HG03139 (cell line): Measurements from ENCODE around the gene BCL2L12.
"Not testable (repeated sequence)": the region's sequence is repeated elsewhere in the genome, so short reads cannot be mapped to it uniquely, and the experiment has no call there.

Source experiments
- ATAC-seq: cut with Tn5 transposase; IDR thresholded peaks from one replicate; pipeline ENCODE4 v1.9.1; 2021; ENCODE audit not compliant: unreplicated experiment

BCL2L12 gene

DNA sequence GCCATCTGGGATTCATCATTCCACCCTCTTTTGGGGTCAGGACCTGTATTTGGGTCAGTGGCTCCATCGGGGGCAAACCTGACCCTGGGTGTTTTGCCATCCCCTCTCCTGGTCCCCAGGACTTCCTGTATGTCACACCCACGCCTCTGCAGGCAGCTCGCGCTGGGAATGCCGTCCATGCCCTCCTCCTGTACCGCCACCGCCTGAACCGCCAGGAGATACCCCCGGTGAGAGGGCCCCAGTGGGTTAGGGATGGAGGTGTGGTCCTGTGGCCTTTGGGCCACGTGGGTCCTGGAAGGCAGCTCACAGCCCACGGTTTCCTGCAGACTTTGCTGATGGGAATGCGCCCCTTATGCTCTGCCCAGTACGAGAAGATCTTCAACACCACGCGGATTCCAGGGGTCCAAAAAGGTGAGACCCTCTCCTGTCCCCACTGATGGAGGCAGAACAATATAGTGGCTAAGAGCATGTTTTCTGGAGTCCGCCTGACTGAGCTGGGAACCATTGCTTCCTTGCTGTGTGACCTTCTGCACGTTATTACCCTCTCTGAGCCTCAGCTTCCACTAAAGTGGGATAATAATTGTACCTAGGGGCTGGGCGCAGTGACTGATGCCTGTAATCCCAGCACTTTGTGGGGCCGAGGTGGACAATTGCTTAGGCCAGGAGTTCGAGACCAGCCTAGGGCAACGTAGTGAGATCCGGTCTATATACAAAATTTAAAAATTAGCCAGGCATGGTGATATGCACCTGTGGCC, 39.3 kb downstream of the BCL2L12 start:
- ATAC-seq = no peak

DNA sequence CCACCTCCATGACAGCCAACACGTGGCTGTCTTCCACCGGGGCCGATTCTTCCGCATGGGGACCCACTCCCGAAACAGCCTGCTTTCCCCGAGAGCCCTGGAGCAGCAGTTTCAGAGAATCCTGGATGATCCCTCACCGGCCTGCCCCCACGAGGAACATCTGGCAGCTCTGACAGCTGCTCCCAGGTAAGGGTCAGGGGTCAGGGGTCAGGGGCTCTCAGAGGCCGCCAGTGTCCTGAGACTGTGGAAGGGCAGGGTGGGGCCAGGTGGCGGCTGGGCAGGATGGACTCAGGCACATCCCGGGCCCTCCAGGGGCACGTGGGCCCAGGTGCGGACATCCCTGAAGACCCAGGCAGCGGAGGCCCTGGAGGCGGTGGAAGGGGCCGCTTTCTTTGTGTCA, 40.2 kb downstream of the BCL2L12 start:
- no peak for ATAC-seq

DNA sequence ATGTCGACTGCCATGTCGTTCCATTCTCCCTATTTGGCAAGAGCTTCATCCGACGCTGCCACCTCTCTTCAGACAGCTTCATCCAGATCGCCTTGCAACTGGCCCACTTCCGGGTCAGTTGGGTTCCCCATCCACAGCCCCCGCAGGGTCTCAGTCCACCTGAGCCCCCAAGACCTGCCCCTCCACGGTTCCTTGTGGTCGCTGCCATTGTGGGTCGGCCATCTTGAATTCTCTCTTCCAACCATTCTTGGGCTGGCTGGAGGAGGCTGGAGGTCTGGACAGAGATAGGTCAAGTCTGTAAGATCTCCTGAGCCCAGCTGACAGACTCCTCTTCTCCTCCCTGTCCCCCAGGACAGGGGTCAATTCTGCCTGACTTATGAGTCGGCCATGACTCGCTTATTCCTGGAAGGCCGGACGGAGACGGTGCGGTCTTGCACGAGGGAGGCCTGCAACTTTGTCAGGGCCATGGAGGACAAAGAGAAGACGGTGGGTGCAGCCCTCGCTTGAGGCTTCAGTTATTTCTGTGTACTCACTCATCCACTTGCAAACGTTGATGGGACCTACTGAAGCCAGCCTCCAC, 44.7 kb downstream of the BCL2L12 start:
- no peak for ATAC-seq

DNA sequence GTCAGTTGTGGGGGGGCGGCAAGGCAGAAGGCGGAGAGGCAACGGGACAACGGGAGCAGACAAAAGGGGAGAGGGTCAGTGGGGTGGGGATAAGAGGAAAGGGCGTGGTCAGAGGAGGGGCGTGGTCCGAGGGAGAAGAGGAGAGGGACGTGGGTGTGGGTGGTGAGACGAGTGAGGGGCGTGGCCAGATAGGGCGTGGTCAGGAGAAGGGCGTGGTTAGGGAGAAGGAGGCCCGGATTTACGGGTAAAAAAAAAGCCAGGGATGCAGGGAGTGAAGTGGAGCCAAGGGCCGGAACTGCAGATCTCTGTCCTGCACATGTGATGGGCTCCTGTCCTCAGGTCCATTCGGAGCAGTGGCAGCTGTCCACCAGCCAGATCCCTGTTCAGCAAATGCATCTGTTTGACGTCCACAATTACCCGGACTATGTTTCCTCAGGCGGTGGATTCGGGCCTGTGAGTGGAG, 46.7 kb downstream of the BCL2L12 start:
- ATAC-seq = no peak

DNA sequence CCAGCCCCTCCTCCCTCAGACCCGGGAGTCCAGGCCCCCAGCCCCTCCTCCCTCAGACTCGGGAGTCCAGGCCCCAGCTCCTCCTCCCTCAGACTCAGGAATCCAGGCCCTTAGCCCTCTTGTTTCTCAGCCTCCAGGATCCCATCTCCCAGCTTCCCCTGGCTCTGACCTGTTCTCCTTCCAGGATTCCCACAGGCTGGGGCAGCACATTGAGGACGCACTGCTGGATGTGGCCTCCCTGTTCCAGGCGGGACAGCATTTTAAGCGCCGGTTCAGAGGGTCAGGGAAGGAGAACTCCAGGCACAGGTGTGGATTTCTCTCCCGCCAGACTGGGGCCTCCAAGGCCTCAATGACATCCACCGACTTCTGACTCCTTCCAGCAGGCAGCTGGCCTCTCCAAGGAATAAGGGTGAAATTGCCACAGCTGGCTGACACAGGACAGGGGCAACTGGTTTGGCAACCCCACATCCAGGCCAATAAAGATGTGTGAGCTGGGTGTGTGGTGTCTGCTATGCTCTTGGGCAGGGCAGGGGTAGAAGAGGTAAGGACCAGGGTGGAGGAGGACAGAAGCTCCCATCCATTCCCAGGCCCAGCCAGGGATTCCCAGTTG, 47.6 kb downstream of the BCL2L12 start:
- ATAC-seq = no peak

DNA sequence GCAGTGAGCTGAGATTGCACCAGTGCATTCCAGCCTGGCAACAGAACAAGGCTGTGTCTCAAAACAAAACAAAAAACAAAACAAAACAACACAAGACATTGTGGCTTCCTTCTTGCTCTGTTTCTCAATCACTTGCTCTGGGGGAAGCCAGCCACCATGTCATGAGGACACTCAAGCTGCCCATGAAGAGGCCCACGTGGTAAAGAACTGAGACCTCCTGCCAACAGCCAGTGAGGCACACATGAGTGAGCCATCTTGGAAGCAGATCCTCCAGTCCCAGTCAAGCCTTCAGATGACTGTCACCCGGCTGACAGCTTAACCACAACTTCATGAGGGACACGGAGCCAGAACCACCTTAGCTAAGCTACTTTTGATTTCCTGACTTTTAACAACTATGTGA, 50.4 kb downstream of the BCL2L12 start:
- no peak for ATAC-seq

DNA sequence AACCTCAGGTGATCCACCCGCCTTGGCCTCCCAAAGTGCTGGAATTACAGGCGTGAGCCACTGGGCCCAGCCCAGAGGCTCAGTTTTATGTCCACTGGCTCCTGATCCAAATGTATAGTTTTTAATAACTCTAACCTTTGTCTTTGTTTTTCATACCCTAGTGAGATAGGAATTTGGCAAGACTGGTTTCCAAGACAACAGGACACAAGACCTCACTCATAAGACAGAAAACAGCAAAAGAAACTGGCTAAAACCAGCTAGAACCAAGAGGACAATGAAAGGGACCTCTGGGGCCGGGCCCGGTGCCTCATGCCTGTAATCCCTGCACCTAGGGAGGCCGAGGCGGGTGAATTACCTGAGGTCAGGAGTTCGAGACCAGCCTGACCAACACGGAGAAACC, 52.8 kb downstream of the BCL2L12 start:
- ATAC-seq = no peak

DNA sequence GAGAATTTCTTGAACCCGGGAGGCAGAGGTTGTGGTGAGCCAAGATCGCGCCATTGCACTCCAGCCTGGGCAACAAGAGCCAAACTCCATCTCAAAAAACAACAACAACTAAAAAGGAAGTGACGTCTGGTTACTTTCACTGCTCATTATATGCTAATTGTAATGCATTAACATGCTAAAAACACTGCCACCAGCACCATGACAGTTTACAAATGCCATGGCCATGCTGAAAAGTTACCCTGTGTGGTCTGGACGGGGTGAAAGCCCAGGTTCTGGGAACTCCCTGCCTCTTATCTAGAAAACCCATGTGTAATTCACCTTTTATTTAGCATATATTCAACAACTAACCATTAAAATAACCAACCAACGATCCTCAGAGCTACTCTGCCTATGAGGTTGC, 53.3 kb downstream of the BCL2L12 start:
- ATAC-seq = no peak

DNA sequence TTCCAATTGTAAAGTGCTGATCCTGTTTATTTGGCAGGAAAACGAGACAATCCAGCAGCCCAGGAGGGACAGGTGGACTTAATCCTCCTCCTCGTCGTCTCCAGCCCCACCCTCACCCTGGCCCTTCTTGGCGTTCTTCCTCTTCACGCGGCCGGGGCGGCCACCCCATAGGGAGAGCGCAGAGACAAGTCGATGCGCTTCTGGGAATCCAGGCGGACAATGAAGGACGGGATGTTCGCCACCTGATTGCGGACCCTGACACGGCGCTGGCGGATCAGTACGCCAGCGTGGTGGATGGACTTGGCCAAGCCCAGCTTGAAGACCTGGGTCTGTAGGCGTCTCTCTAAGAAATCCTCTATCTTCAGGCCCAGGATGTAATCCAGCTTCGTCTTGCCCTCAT, 53.7 kb downstream of the BCL2L12 start:
- not testable (repeated sequence) for ATAC-seq
